ENCODE measurements around the gene TARM1. TPM values are rescaled to one million over a fixed set of nuclear protein-coding genes. Genes with fewer than 3 reads are reported as not detected.

Gene TARM1
- total and polyA plus RNA-seq, 2 experiments from 2014 or later: not detected

DNA sequence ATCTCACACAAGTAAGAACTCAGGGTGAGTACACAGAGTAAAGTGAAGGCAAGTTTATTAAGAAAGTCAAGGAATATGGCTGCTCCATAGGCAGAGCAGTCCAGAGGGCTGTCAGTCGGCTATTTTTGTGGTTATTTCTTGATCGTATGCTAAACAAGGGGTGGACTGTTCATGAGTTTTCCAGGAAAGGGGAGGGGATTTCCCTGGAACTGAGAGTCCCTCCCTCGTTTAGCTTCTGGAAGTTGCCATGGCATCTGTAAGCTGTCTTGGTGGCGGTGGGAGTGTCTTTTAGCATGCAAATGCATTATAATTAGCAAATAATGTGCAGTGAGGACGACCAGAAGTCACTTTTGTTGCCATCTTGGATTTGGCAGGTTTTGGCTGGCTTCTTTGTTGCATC is 11.7 kb downstream of the TARM1 start:
- no peak overlapping the region for H3K4me2 ChIP-seq (ENCODE audit: unreplicated experiment)
- no peaks in the 10 kb centered on the region for H3K9me3 ChIP-seq (ENCODE audit: low read depth)
- H3K79me2 ChIP-seq (ENCODE audit: insufficient read depth): no peaks in the 10 kb centered on the region
- H3K4me3 ChIP-seq: no peak overlapping the region
- H3K27ac ChIP-seq: no peak overlapping the region
- no peaks in the 10 kb centered on the region for H4K20me1 ChIP-seq (ENCODE audit: insufficient read depth)
- no peaks in the 10 kb centered on the region for H3F3A ChIP-seq (ENCODE audit: insufficient read depth)
- no peak overlapping the region for H2AFZ ChIP-seq
- H3K9ac ChIP-seq: no peak overlapping the region
- H3K4me1 ChIP-seq (ENCODE audit: insufficient read depth): no peaks in the 10 kb centered on the region
- in situ Hi-C loops (cut with MboI): no loop called here
- H3K9me2 ChIP-seq (ENCODE audit: insufficient read depth): no peaks in the 10 kb centered on the region
- DNase-seq: no peak
- TF ChIP-seq EZH2 (IDR thresholded peaks at IDR 0.05; ENCODE audit: insufficient read depth, poor library complexity, severe bottlenecking) (no peak), EZH2phosphoT487 (IDR thresholded peaks at IDR 0.05; ENCODE audit: insufficient read depth, low read depth) (no peak)
- no peaks in the 10 kb centered on the region for H3K27me3 ChIP-seq (replicated peaks; ENCODE audit: insufficient read depth)
- no peaks in the 10 kb centered on the region for H3K36me3 ChIP-seq (ENCODE audit: low read depth)
- 25 to 27% methylated on average over 5 of the region's 5 CpGs for WGBS, 2 experiments (ENCODE audit: low coverage in 1 of 2, low lambda C conversion rate in 2 of 2, missing lambda C conversion rate in 2 of 2)

DNA sequence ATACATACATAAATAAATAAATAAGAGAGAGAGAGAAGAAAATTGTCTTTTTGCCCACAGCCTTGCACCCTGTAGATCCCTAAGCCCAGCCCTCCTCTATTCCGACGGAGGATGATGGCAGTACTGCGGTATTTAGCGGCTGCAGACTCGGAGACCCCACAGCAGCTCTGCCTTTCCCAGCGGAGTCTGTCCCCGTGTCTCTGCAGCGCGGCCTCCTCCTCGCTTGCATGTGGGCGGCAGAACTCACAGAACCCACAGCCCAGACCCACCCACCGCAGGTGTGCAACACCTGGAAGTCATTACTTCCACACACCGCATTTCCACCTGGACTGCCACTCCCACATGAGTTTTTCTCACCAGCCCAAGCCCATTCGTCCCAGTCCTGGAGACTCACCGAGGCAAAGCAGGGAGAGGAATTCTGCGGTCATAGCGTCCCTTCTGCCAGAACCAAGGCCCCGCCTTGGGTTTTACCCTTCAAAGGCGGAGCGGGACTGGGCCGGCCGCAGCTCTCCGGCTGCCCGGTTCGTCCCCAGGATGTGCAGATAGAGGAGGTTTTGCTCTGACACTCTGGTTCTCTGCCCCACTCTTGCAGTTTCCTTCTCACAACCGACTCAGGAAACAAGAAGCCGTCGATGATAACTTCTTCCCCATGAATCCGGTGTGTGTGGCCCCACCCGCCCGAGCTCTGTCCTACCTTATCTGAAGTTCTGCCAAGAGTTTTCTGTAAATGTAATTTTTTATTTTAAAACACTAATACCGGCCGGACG is 17.6 kb downstream of the TARM1 start, which contains the start of gene VSTM1:
VSTM1 (minus strand) TSS at position 548 of the 767 bp plus-strand sequence; CDS start at position 428, 120 bp downstream.
- in situ Hi-C loops (cut with MboI): no loop called here
- TF ChIP-seq EZH2phosphoT487 (IDR thresholded peaks at IDR 0.05; ENCODE audit: insufficient read depth, low read depth) (no peak), EZH2 (IDR thresholded peaks at IDR 0.05; ENCODE audit: insufficient read depth, poor library complexity, severe bottlenecking) (no peak)
- no peak for DNase-seq

DNA sequence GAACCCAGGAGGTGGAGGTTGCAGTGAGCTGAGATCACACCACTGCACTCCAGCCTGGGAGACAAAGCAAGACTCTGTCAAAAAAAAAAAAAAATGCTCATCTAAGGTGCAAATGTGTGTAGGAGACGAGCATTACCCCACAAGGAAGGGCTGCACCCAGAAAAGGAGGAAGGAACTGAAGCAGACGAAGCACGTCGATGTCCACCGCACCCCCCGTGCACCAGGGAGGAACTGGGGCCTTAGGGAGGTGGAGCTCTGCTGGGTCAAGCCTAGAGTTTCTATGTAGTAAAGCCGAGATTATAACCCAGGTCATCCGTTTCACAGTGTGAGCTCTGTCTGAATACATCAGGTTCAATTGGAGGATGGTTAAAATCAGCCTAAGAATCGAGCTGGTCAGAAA is 18.5 kb downstream of the TARM1 start:
- Histone ChIP-seq H3K9me3 (ENCODE audit: low read depth) (no peaks in the 10 kb centered on the region), H3K27me3 (replicated peaks; ENCODE audit: insufficient read depth) (no peaks in the 10 kb centered on the region), H3K4me1 (ENCODE audit: insufficient read depth) (no peaks in the 10 kb centered on the region), H2AFZ (no peak overlapping the region), H3K4me3 (no peak overlapping the region), H3K27ac (no peak overlapping the region), H3F3A (ENCODE audit: insufficient read depth) (no peaks in the 10 kb centered on the region), H3K4me2 (ENCODE audit: unreplicated experiment) (no peak overlapping the region), H3K79me2 (ENCODE audit: insufficient read depth) (no peaks in the 10 kb centered on the region), H4K20me1 (ENCODE audit: insufficient read depth) (no peaks in the 10 kb centered on the region), H3K9me2 (ENCODE audit: insufficient read depth) (no peaks in the 10 kb centered on the region), H3K36me3 (ENCODE audit: low read depth) (no peaks in the 10 kb centered on the region), H3K9ac (no peak overlapping the region)
- TF ChIP-seq EZH2phosphoT487 (IDR thresholded peaks at IDR 0.05; ENCODE audit: insufficient read depth, low read depth) (no peak), EZH2 (IDR thresholded peaks at IDR 0.05; ENCODE audit: insufficient read depth, poor library complexity, severe bottlenecking) (no peak)
- WGBS, 2 experiments (ENCODE audit: low coverage in 1 of 2, low lambda C conversion rate in 2 of 2, missing lambda C conversion rate in 2 of 2): 50 to 51% methylated on average over 9 of the region's 9 CpGs
- no peak for DNase-seq
- in situ Hi-C loops (cut with MboI): no loop called here

More for the DNA sequence above, 17.6 kb downstream of the TARM1 start, which contains the start of gene VSTM1:
- no peak within 1 kb of the TSS for H3K4me3 ChIP-seq
- no peaks in the 10 kb centered on the region for H3K9me3 ChIP-seq (ENCODE audit: low read depth)
- H2AFZ ChIP-seq: no peak within 1 kb of the TSS
- no peaks in the 10 kb centered on the region for H3K9me2 ChIP-seq (ENCODE audit: insufficient read depth)
- H4K20me1 ChIP-seq (ENCODE audit: insufficient read depth): no peaks in the 10 kb centered on the region
- H3K4me1 ChIP-seq (ENCODE audit: insufficient read depth): no peaks in the 10 kb centered on the region
- H3K27ac ChIP-seq: no peak within 1 kb of the TSS
- H3F3A ChIP-seq (ENCODE audit: insufficient read depth): no peaks in the 10 kb centered on the region
- no peak within 1 kb of the TSS for H3K9ac ChIP-seq
- H3K27me3 ChIP-seq (replicated peaks; ENCODE audit: insufficient read depth): no peaks in the 10 kb centered on the region
- no peaks in the 10 kb centered on the region for H3K79me2 ChIP-seq (ENCODE audit: insufficient read depth)
- WGBS, 2 experiments (ENCODE audit: low coverage in 1 of 2, low lambda C conversion rate in 2 of 2, missing lambda C conversion rate in 2 of 2): 66% methylated on average over 34 of the region's 34 CpGs
- no peaks in the 10 kb centered on the region for H3K36me3 ChIP-seq (ENCODE audit: low read depth)
- H3K4me2 ChIP-seq (ENCODE audit: unreplicated experiment): no peak within 1 kb of the TSS

DNA sequence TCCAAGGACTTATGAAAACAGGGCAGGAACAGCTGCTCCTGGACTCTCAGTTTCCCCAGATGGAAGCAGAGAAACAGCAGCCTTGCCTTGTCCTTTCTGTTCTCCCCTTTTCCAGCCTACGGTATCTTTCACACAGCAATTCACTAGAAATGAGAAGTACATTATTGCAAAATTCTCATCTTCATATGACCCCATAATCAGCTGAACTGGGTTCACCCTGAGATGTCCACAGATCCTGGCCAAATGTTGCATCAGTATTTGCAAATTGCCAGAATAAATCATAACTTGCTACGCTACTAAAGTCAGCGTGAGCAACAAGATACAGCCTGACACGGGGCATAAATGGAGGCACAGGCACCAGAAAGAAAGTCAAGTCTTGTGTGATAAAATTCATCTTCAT is 33.5 kb downstream of the TARM1 start:
- in situ Hi-C loops (cut with MboI): no loop called here
- no peak overlapping the region for H2AFZ ChIP-seq
- no peak for DNase-seq
- H3K4me1 ChIP-seq (ENCODE audit: insufficient read depth): no peaks in the 10 kb centered on the region
- H3K36me3 ChIP-seq (ENCODE audit: low read depth): no peaks in the 10 kb centered on the region
- no peak overlapping the region for H3K4me2 ChIP-seq (ENCODE audit: unreplicated experiment)
- no peak overlapping the region for H3K4me3 ChIP-seq
- H3K79me2 ChIP-seq (ENCODE audit: insufficient read depth): no peaks in the 10 kb centered on the region
- H3F3A ChIP-seq (ENCODE audit: insufficient read depth): no peaks in the 10 kb centered on the region
- no peak for TF ChIP-seq EZH2phosphoT487 (IDR thresholded peaks at IDR 0.05; ENCODE audit: insufficient read depth, low read depth)
- no peak for TF ChIP-seq EZH2 (IDR thresholded peaks at IDR 0.05; ENCODE audit: insufficient read depth, poor library complexity, severe bottlenecking)
- H3K9me3 ChIP-seq (ENCODE audit: low read depth): no peaks in the 10 kb centered on the region
- no peak overlapping the region for H3K27ac ChIP-seq
- H3K9ac ChIP-seq: no peak overlapping the region
- H4K20me1 ChIP-seq (ENCODE audit: insufficient read depth): no peaks in the 10 kb centered on the region
- WGBS, 2 experiments (ENCODE audit: low coverage in 1 of 2, low lambda C conversion rate in 2 of 2, missing lambda C conversion rate in 2 of 2): 55 to 58% methylated on average over 4 of the region's 4 CpGs
- no peaks in the 10 kb centered on the region for H3K9me2 ChIP-seq (ENCODE audit: insufficient read depth)
- peaks cover 26% of the 10 kb centered on the region for H3K27me3 ChIP-seq (replicated peaks; ENCODE audit: insufficient read depth)

Data from GM23248 (cell line).